ENCODE measurements around the gene PNPLA8. TPM values are rescaled to one million over a fixed set of nuclear protein-coding genes. Genes with fewer than 3 reads are reported as not detected.
A peak's percentile ranks its signal among the peaks of the same experiment; 100 is the strongest.

PNPLA8 gene
- total RNA-seq, 3 donors from 2014 or later (not counting 1 experiment from before 2014, with no cell fraction given): 68.6 to 80.2 (median 68.9) TPM

DNA sequence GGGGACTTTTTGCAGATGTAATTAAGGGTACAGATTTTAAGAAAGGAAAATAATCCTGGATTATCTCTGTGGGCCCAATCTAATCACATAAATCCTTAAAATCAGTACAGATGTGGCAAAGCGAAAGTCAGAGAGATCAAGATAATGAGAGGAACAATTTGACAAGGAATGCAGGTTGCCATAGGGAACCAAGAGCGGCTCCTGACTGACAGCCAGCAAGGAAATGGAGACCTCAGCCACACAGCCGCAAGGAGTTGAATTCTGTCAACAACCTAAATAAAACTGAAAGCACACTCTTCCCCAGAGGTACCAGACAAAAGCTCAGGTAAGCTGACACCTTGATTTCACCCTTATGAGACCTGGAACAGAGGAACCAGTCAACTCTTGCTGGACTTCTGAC lies 3.4 kb upstream of the PNPLA8 start:
- Mint-ChIP-seq H3K27me3 (ENCODE audit: low read depth in 2 of 2) (peaks cover 10 to 13% of the 10 kb centered on the region in 2 donors), H3K9me3 (no peaks in the 10 kb centered on the region), H3K27ac (peak overlapping the region in 1 of 2 donors; percentile 49), H3K4me1 (peaks cover 11 to 17% of the 10 kb centered on the region in 2 donors), H3K36me3 (no peaks in the 10 kb centered on the region), H3K4me3 (no peak overlapping the region)
- DNase-seq (no peak), ATAC-seq (no peak)
- no peaks in the 10 kb centered on the region for H3K36me3 ChIP-seq (ENCODE audit: control insufficient read depth, insufficient read depth, low read length)
- H3K4me3 ChIP-seq (ENCODE audit: low read length): no peak overlapping the region
- TF ChIP-seq, protein P1, sequence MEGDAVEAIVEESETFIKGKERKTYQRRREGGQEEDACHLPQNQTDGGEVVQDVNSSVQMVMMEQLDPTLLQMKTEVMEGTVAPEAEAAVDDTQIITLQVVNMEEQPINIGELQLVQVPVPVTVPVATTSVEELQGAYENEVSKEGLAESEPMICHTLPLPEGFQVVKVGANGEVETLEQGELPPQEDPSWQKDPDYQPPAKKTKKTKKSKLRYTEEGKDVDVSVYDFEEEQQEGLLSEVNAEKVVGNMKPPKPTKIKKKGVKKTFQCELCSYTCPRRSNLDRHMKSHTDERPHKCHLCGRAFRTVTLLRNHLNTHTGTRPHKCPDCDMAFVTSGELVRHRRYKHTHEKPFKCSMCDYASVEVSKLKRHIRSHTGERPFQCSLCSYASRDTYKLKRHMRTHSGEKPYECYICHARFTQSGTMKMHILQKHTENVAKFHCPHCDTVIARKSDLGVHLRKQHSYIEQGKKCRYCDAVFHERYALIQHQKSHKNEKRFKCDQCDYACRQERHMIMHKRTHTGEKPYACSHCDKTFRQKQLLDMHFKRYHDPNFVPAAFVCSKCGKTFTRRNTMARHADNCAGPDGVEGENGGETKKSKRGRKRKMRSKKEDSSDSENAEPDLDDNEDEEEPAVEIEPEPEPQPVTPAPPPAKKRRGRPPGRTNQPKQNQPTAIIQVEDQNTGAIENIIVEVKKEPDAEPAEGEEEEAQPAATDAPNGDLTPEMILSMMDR (IDR thresholded peaks at IDR 0.05): no peak
- H3K9me3 ChIP-seq (ENCODE audit: control insufficient read depth, insufficient read depth, low read length): no peaks in the 10 kb centered on the region
- H3K27me3 ChIP-seq (ENCODE audit: control insufficient read depth, insufficient read depth, low read length): no peaks in the 10 kb centered on the region
- H3K4me1 ChIP-seq (ENCODE audit: control insufficient read depth, insufficient read depth, low read length): peaks cover 7% of the 10 kb centered on the region
- intact Hi-C loops (cut with micrococcal nuclease): loop anchor here (5.0 kb wide), 1 partner anchor 787 kb away; the partner anchor contains the start of gene CBLL1
- H3K27ac ChIP-seq (ENCODE audit: low read length): no peak overlapping the region
- 71% methylated on average over 3 of the region's 3 CpGs for WGBS (ENCODE audit: insufficient coverage)

DNA sequence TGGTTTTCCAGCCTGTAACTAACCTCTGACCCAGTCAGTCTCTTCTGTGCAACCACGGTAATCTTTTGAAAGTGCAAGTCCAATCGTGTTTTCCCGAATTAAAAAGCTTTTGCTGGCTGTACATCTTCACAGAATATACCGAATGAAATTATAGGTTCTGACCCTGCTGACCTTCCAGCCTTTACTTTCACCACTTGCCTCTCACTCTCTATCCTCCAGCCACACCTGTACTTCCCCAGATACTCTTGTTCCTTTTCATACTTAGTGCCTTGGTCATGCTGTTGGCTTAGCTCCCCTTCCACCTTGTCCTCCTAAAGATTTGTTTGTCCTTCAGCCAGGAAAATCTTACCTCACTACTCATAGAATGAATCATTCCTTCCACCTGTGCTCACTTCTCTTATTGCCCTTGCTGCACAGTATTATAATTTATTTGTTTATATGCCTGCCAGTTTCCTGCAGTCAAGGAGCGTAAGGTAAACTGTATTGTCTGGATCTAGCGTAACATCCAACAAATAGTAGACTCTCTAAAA lies 2.3 kb upstream of the PNPLA8 start:
- peaks cover 20 to 26% of the 10 kb centered on the region in 2 donors for H3K4me1 Mint-ChIP-seq
- H3K36me3 Mint-ChIP-seq: no peaks in the 10 kb centered on the region
- peak overlapping the region; percentile 14 for H3K4me3 Mint-ChIP-seq
- no peak overlapping the region for H3K4me3 ChIP-seq (ENCODE audit: low read length)
- peak overlapping the region in 1 of 2 donors; percentile 62 for H3K27ac Mint-ChIP-seq
- H3K27me3 Mint-ChIP-seq (ENCODE audit: low read depth in 2 of 2): peaks cover 6 to 10% of the 10 kb centered on the region in 2 donors
- TF ChIP-seq, protein P1 (IDR thresholded peaks at IDR 0.05): no peak
- H3K4me1 ChIP-seq (ENCODE audit: control insufficient read depth, insufficient read depth, low read length): peaks cover 10% of the 10 kb centered on the region
- ATAC-seq (no peak), DNase-seq (no peak)
- H3K27me3 ChIP-seq (ENCODE audit: control insufficient read depth, insufficient read depth, low read length): no peaks in the 10 kb centered on the region
- WGBS (ENCODE audit: insufficient coverage): 93% methylated on average over 4 of the region's 6 CpGs
- intact Hi-C loops (cut with micrococcal nuclease): loop anchor here (5.0 kb wide), 1 partner anchor 786 kb away; the partner anchor contains the start of gene CBLL1
- no peak overlapping the region for H3K27ac ChIP-seq (ENCODE audit: low read length)
- H3K9me3 Mint-ChIP-seq: no peaks in the 10 kb centered on the region
- no peaks in the 10 kb centered on the region for H3K36me3 ChIP-seq (ENCODE audit: control insufficient read depth, insufficient read depth, low read length)
- H3K9me3 ChIP-seq (ENCODE audit: control insufficient read depth, insufficient read depth, low read length): no peaks in the 10 kb centered on the region

DNA sequence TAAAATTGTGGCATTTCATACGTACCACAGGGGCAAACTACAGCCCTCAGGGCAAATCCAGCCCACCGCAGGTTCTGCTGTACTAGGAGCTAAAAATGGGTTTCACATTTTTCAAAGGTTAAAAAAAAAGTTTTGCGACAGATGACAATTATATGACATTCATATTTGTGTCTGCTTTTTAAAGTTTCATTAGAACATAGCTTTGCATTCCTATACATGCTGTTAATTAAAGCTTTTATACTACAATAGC lies 758 bp upstream of the PNPLA8 start:
- Mint-ChIP-seq H3K9me3 (no peaks in the 10 kb centered on the region), H3K27me3 (ENCODE audit: low read depth in 2 of 2) (peaks cover under 1 to 4% of the 10 kb centered on the region in 2 donors), H3K36me3 (no peaks in the 10 kb centered on the region), H3K27ac (peak overlapping the region; percentile 99), H3K4me1 (peaks cover 29 to 33% of the 10 kb centered on the region in 2 donors), H3K4me3 (peak overlapping the region; percentile 96)
- H3K4me1 ChIP-seq (ENCODE audit: control insufficient read depth, insufficient read depth, low read length): peaks cover 10% of the 10 kb centered on the region
- intact Hi-C loops (cut with micrococcal nuclease): loop anchor here (1.0 to 5.0 kb wide), 2 partner anchors 43 to 784 kb away; partner anchors contain the start of genes CBLL1, DNAJB9 and THAP5
- WGBS (ENCODE audit: insufficient coverage): 14% methylated on average over 3 of the region's 3 CpGs
- no peaks in the 10 kb centered on the region for H3K27me3 ChIP-seq (ENCODE audit: control insufficient read depth, insufficient read depth, low read length)
- H3K9me3 ChIP-seq (ENCODE audit: control insufficient read depth, insufficient read depth, low read length): no peaks in the 10 kb centered on the region
- H3K4me3 ChIP-seq (ENCODE audit: low read length): peak overlapping the region; percentile 96
- H3K36me3 ChIP-seq (ENCODE audit: control insufficient read depth, insufficient read depth, low read length): no peaks in the 10 kb centered on the region
- DNase-seq: no peak
- H3K27ac ChIP-seq (ENCODE audit: low read length): peak overlapping the region; percentile 99
- ATAC-seq: no peak
- TF ChIP-seq, protein P1 (IDR thresholded peaks at IDR 0.05): no peak
